ENCODE measurements around the gene RUNDC1. TPM values are rescaled to one million over a fixed set of nuclear protein-coding genes. Genes with fewer than 3 reads are reported as not detected.

Gene RUNDC1
- total and polyA plus RNA-seq, 2 experiments from 2014 or later = 6.1 to 11.9 TPM

GRCh38 chr17:42944211-42944610, 36.2 kb upstream of the RUNDC1 start:
- H3K4me2 ChIP-seq = no peak overlapping the region
- TF ChIP-seq JUNB (IDR thresholded peaks at IDR 0.05; ENCODE audit: unreplicated experiment) (no peak), ZNF462 (CRISPR knock-in tag; IDR thresholded peaks at IDR 0.05) (no peak), POLR2AphosphoS5 (IDR thresholded peaks at IDR 0.05; ENCODE audit: low read depth) (no peak), EZH2phosphoT487 (IDR thresholded peaks at IDR 0.05; ENCODE audit: unreplicated experiment) (no peak), EZH2 (IDR thresholded peaks at IDR 0.05; ENCODE audit: low read depth, unreplicated experiment) (no peak), ETS1 (IDR thresholded peaks at IDR 0.05) (no peak), ZNF331 (CRISPR knock-in tag; IDR thresholded peaks at IDR 0.05; ENCODE audit: low read depth) (no peak), REST (IDR thresholded peaks at IDR 0.05; ENCODE audit: unreplicated experiment) (no peak), CREB1 (CRISPR knock-in tag; IDR thresholded peaks at IDR 0.05; ENCODE audit: low read depth) (no peak), CTCF (conservative IDR thresholded peaks at IDR 0.05; ENCODE audit: low read depth in 2 of 2) (no peak), NANOG (IDR thresholded peaks at IDR 0.05; ENCODE audit: borderline replicate concordance) (no peak), ZNF114 (CRISPR knock-in tag; IDR thresholded peaks at IDR 0.05) (no peak), STAT1 (IDR thresholded peaks at IDR 0.05; ENCODE audit: unreplicated experiment) (no peak)
- no peaks in the 10 kb centered on the region for H3K27me3 ChIP-seq (ENCODE audit: insufficient read depth)
- H3K9me2 ChIP-seq (ENCODE audit: insufficient read depth) = no peaks in the 10 kb centered on the region
- no peak overlapping the region for H3K4me3 Mint-ChIP-seq
- no peak overlapping the region for H2AFZ ChIP-seq
- H3K4me3 ChIP-seq = no peak overlapping the region
- H3K4me1 Mint-ChIP-seq = no peaks in the 10 kb centered on the region
- no peaks in the 10 kb centered on the region for H3K79me2 ChIP-seq (replicated peaks; ENCODE audit: insufficient read depth)
- H3K4me1 ChIP-seq (ENCODE audit: insufficient read depth) = no peaks in the 10 kb centered on the region
- H3K27ac Mint-ChIP-seq = no peak overlapping the region
- ATAC-seq = no peak
- H3K36me3 Mint-ChIP-seq (ENCODE audit: low read depth) = peaks cover 1% of the 10 kb centered on the region; the same call in 2 of the 3 replicates
- H3K9me3 Mint-ChIP-seq = no peaks in the 10 kb centered on the region
- H3K27ac ChIP-seq (ENCODE audit: low read depth) = no peak overlapping the region
- H3K36me3 ChIP-seq (ENCODE audit: insufficient read depth) = no peaks in the 10 kb centered on the region
- DNase-seq (ENCODE audit: low spot score) = no peak
- peaks cover 7% of the 10 kb centered on the region for H3K27me3 Mint-ChIP-seq (ENCODE audit: insufficient read depth, low read depth, poor library complexity)
- 0 out of 2 replicates have a peak, but pooled peaks cover 3% of the 10 kb centered on the region for H3F3A ChIP-seq (replicated peaks; ENCODE audit: low read depth)
- H4K20me1 ChIP-seq (replicated peaks; ENCODE audit: insufficient read depth) = no peaks in the 10 kb centered on the region; the same call in 1 of the 2 replicates

Measured in GM23338 (cell line).